HG03108 (cell line): ENCODE data around the gene DENND6B.
"Not testable (repeated sequence)": the region's sequence is repeated elsewhere in the genome, so short reads cannot be mapped to it uniquely, and the experiment has no call there.

Experiments used
- ATAC-seq: cut with Tn5 transposase; IDR thresholded peaks from one replicate; pipeline ENCODE4 v1.9.1; 2021; ENCODE audit warnings: moderate library complexity; ENCODE audit not compliant: unreplicated experiment

The DENND6B gene

GRCh38 chr22:50274771-50275170 lies 52.0 kb downstream of the DENND6B start:
- ATAC-seq: no peak

GRCh38 chr22:50274311-50274710 lies 52.5 kb downstream of the DENND6B start:
- ATAC-seq: no peak

DNA sequence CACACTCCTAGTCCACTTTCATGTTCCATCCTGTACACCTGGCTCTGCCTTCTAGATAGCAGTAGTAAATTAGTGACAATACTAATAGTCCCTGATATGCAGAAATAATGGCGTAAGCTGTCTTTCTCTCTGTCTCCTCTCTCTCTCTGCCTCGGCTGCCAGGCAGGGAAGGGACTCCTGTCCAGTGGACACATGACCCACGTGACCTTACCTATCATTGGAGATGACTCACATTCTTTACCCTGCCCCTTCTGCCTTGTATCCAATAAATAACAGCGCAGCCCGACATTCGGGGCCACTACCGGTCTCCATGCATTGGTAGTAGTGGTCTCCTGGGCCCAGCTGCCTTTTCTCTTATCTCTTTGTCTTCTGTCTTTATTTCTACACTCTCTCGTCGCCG lies 53.0 kb downstream of the DENND6B start:
- not testable (repeated sequence) for ATAC-seq

- not testable (repeated sequence) for ATAC-seq
Observed at GRCh38 chr22:50273352-50273751, 53.5 kb downstream of the DENND6B start.

- no peak for ATAC-seq
Observed at GRCh38 chr22:50272044-50272802, 54.6 kb downstream of the DENND6B start.

- ATAC-seq: no peak
Observed at GRCh38 chr22:50271519-50271970, 55.3 kb downstream of the DENND6B start.

DNA sequence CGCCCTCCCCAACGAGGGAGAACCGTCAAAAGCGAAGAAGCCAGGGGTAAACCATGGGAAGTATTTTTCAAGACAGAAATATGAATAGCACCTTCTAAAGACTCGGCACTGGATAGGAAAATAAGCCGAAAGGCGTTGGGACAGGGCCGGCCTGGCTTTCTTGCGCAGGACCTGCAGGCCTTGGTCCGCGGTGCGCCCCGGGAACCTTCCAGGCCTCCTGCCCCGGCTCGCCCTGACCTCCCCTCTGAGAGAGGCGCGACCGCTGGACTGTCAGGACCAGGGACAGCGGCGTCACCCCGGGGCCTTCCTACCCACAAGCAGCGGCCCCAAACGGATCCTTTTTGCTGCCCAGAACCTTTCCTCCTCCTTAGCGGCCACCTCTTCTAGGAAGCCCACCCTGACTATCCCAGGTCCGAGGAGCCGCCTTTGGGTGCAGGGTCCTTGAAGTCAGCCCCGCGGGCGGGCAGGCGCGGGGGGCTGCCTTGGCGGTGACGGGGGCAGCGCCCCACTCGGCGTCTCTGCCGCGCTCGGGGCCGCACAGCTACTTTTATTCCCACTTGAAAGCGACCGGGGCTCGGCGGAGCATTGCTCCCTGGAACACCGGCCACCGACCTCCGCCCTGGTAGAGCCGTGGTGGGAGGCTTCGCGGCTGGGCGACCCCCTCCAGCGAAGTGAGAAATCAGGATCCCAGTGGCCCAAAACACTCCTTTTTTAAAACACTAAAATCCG lies 56.0 kb downstream of the DENND6B start:
- ATAC-seq: peak; percentile 33

GRCh38 chr22:50269970-50270665 lies 56.7 kb downstream of the DENND6B start, which contains the start of gene MAPK11:
Gene MAPK11, minus strand, starts transcription at chr22:50270380. Its CDS starts 88 bp downstream, at chr22:50270292.
- ATAC-seq: no peak

DNA sequence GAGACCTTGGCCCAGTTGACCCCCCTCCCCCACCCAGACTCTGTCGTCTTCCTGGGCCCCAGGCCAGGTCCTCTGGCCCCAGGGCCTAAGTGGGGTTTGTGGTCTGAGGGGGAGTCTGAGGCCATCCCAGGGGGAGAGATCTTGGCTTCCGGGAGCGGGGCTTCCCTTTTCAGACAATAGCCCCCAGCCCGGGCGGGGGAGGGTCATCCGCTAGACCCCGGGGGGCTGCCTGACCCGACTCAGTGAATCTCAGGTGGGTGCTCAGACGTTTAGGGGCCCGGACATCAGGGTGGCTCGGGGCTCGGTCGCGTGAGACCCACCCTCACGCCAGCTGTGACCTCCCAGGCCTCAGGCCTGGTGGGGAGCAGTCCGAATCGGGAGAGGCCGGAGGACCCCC lies 57.2 kb downstream of the DENND6B start:
- no peak for ATAC-seq

DNA sequence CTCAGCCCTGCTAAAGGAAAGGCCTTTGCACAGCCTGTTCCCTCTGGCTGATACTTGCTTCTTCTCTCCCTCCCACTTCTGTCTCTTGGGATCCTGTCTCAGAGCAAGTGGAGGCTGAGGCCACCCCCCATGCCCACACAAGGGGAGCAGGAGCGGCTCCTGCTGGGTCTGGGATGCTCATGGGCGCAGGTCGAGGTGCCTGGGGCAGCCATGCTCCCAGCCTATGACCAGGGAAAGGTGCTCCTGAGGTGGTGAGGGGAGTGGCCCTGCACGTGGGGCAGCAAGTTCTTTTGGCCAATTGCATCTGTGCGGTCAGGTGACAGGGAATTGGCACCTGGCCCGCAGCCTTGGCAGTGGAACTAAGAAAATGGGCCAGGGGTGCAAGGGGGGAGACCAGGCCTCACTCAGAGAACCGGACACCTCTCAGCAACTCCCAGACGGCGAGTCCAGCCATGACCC lies 58.1 kb downstream of the DENND6B start:
- ATAC-seq: no peak

GRCh38 chr22:50267591-50268390 lies 59.0 kb downstream of the DENND6B start:
- ATAC-seq: no peak

DNA sequence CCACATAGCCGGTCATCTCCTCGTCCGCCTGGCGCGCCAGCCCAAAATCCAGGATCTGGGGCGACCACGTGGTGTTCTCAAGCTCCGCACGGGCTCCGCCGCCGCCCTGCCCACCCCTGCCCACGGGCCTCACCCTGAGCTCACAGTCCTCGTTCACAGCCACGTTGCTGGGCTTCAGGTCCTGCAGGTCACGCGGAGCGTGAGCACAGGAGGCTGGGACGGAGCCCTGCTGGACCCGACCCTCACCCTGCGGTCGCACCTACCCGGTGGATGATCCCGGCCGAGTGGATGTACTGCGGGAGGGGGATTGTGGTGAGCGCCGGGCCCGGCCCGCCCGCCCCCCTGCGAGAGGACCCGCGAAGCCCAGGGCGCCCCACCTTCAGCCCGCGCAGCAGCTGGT lies 59.8 kb downstream of the DENND6B start:
- no peak for ATAC-seq

GRCh38 chr22:50264946-50265669 lies 61.7 kb downstream of the DENND6B start:
- ATAC-seq: no peak

DNA sequence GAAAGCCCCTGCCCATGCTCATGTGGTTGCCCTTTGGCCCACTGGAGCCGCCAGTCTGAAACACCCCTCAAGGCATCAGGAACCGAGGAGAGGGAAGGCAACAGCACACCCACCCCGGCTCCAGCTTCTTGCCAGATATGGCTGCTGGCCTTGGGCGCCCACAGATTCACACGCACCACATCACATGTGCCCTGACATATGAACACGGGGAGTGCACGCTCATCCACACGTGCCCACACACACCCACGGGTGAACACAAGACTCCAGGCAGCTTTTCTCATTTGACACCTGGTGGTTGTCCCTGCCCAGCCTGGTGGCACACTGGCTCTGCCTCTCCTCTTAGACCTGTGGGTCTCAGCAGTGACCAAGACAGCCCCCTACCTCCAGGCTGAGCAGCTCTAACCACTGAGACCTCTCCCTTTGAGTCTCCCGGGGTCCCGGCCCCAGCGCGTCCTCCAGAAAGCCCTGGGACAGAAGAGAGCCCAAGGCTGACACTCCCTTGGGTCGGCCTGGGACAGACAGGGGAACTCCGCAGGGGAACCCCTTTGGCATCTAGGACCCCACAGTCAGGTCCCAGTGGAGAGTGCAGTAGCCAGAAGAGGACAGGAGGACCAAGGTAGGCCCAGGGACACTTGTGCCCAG lies 62.6 kb downstream of the DENND6B start:
- ATAC-seq: no peak

DNA sequence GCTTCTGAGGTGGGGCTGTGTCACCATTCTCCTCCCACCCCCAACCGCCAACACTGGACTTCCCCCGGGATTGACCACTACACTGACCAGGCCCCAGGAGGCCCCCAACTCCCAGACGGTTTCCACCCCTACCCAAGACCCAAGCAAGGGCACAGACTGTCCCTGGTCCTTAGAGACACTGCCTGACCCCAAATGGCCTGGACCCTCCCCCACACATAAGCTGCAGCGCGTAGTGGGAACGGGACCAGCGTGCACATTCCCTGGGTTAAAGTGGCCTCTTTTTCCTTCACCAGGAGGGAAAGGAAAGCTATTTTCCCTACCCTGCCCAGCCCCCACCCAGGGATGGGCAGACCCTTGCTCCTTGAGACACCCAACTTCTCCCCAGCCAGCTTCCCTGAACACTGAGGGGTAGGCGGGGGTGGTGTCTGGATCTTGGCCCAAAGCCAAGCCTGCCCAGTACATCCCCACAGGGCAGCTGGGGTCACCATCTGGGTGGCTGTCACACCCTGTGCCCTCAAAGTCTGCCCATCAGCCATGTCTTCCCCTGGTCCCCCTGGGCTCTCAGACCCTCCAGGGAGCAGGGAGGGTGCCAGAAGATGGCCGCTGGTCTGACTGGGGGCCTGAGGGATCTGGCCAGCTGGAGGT lies 63.7 kb downstream of the DENND6B start:
- ATAC-seq: no peak

DNA sequence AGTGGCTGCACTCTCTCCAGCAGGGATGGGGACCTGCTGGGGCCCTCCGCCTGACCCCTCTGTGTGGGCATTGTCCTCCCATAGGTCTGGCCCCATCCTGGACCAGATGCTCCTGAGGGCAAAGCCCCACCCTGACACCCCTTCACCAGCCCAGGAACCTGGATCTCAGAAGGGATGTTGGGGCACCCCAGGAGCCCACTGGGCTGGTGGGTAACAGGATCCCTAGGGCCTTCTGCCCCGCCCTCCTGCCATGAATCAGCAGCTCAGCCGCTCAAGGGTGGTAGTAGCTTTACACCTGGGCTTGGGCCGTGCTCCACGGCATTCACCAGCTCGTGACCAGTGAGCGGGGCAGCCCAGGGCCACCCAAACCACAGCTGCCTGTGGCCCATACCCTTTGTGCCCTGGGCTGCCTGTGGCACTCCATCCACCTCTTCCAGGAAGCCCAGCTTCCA lies 64.3 kb downstream of the DENND6B start:
- ATAC-seq: no peak

DNA sequence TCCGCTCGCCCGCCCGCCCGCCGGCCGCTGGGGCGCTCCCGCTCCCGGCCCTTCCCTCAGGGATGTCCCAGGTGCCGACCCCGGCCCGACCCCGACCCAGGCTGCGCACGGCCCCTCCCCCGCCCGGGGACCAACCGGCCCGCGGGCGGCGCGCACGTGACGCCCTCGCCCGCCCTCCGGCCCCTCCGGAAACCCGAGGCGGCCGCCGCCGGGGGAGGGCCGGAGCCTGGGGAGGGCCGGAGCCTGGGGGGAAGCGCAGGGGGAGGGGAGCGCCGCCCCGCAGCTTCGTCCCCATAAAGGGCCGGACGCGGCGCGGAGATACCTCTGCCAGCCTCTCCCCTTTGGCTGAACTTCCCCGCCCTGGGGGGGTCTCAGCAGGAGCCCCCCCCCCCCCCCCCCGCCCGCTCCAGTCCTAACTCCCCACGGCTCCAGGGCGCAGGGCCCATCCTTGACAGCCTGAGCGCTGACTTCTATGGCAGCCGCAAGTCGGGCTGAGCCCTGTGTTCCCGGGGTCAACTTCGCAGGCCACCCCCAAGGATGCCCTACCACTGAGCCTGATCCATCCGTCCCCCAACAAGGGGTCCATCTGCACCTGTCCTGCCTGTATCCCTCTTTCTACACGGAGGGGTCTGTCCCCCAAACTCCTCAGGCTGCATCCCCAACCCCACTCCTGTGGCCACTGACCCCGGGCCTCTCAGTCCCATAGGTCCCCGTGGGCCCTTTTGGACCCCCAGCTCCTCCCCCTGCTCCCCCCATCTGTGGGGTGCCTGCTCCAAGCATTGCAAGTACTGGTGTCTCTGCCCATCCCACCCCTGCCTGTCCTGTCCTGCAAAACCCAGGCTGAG lies 65.0 kb downstream of the DENND6B start, which contains the start of gene MAPK12:
Gene MAPK12 (minus strand): TSS at position 69 of the 845 bp plus-strand sequence. CDS start 174 bp downstream, outside the sequence.
- no peak for ATAC-seq
